ENCODE measurements around the gene LRRK1. TPM values are rescaled to one million over a fixed set of nuclear protein-coding genes. Genes with fewer than 3 reads are reported as not detected.

Gene LRRK1
- polyA plus RNA-seq, 2 of the 4 experiments (the other 2 are of a cell fraction), result 12.2 to 17.7 TPM

GRCh38 chr15:100959066-100960050 lies 40.2 kb downstream of the LRRK1 start:
- TF ChIP-seq POLR2A (IDR thresholded peaks at IDR 0.05; ENCODE audit: low read length) (peak; percentile 43), CEBPB (IDR thresholded peaks at IDR 0.05) (peak; percentile 28 to 69; a peak in 2 of 4 replicates), PBX3 (IDR thresholded peaks at IDR 0.05) (0 out of 2 replicates have a peak, but pooled peaks have one; percentile 6), RAD21 (conservative IDR thresholded peaks at IDR 0.05 in 1 of 2, IDR thresholded peaks at IDR 0.05 in 1 of 2) (peak in 1 of 2 experiments; percentile 19; a peak in 2 of 5 replicates), NFE2L2 (conservative IDR thresholded peaks at IDR 0.05; ENCODE audit: low read length) (0 out of 2 replicates have a peak, but pooled peaks have one; percentile 21), RARB (CRISPR knock-in tag; IDR thresholded peaks at IDR 0.05) (0 out of 2 replicates have a peak, but pooled peaks have one; percentile 33), TFCP2L1 (CRISPR knock-in tag; IDR thresholded peaks at IDR 0.05) (0 out of 2 replicates have a peak, but pooled peaks have one; percentile 41), E2F6 (IDR thresholded peaks at IDR 0.05; ENCODE audit: borderline replicate concordance, low read depth) (peak; percentile 71; the same call in 1 of the 2 replicates), KDM1A (IDR thresholded peaks at IDR 0.05; ENCODE audit: low read depth) (no peak), MAFK (IDR thresholded peaks at IDR 0.05; ENCODE audit: partially characterized antibody) (peak; percentile 58), FOXS1 (CRISPR knock-in tag; IDR thresholded peaks at IDR 0.05) (no peak), KDM5A (IDR thresholded peaks at IDR 0.05) (no peak), GATA3 (IDR thresholded peaks at IDR 0.05; ENCODE audit: borderline replicate concordance) (peak; percentile 53; the same call in 1 of the 2 replicates), EP300 (IDR thresholded peaks at IDR 0.05) (peak in 1 of 2 experiments; percentile 44; a peak in 2 of 5 replicates), JUN (IDR thresholded peaks at IDR 0.05) (peak in 1 of 2 experiments; percentile 50; a peak in 3 of 5 replicates), MAZ (IDR thresholded peaks at IDR 0.05; ENCODE audit: borderline replicate concordance, low read depth, low read length) (no peak), FOSL2 (IDR thresholded peaks at IDR 0.05) (0 out of 2 replicates have a peak, but pooled peaks have one; percentile 30), FOSL2 (CRISPR knock-in tag; IDR thresholded peaks at IDR 0.05) (no peak), MYC (IDR thresholded peaks at IDR 0.05; ENCODE audit: borderline replicate concordance, low read length) (peak; percentile 87), ZNF302 (CRISPR knock-in tag; IDR thresholded peaks at IDR 0.05) (no peak), RFX5 (IDR thresholded peaks at IDR 0.05) (0 out of 2 replicates have a peak, but pooled peaks have one; percentile 0), BHLHE40 (IDR thresholded peaks at IDR 0.05; ENCODE audit: low read depth, low read length) (no peak), ZSCAN20 (CRISPR knock-in tag; IDR thresholded peaks at IDR 0.05) (peak; percentile 68; the same call in 1 of the 2 replicates), HDAC2 (IDR thresholded peaks at IDR 0.05) (no peak), NPAS2 (CRISPR knock-in tag; IDR thresholded peaks at IDR 0.05; ENCODE audit: borderline replicate concordance) (no peak)
- TF ChIP-seq, protein P1, sequence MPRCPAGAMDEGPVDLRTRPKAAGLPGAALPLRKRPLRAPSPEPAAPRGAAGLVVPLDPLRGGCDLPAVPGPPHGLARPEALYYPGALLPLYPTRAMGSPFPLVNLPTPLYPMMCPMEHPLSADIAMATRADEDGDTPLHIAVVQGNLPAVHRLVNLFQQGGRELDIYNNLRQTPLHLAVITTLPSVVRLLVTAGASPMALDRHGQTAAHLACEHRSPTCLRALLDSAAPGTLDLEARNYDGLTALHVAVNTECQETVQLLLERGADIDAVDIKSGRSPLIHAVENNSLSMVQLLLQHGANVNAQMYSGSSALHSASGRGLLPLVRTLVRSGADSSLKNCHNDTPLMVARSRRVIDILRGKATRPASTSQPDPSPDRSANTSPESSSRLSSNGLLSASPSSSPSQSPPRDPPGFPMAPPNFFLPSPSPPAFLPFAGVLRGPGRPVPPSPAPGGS (IDR thresholded peaks at IDR 0.05), result no peak
- TF ChIP-seq, protein P2, sequence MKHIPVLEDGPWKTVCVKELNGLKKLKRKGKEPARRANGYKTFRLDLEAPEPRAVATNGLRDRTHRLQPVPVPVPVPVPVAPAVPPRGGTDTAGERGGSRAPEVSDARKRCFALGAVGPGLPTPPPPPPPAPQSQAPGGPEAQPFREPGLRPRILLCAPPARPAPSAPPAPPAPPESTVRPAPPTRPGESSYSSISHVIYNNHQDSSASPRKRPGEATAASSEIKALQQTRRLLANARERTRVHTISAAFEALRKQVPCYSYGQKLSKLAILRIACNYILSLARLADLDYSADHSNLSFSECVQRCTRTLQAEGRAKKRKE (CRISPR knock-in tag; IDR thresholded peaks at IDR 0.05; ENCODE audit: low read depth), result peak; percentile 55; the same call in 1 of the 2 replicates
- TF ChIP-seq, protein P3, sequence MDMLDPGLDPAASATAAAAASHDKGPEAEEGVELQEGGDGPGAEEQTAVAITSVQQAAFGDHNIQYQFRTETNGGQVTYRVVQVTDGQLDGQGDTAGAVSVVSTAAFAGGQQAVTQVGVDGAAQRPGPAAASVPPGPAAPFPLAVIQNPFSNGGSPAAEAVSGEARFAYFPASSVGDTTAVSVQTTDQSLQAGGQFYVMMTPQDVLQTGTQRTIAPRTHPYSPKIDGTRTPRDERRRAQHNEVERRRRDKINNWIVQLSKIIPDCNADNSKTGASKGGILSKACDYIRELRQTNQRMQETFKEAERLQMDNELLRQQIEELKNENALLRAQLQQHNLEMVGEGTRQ (IDR thresholded peaks at IDR 0.05), result peak; percentile 82
- TF ChIP-seq, protein P4, sequence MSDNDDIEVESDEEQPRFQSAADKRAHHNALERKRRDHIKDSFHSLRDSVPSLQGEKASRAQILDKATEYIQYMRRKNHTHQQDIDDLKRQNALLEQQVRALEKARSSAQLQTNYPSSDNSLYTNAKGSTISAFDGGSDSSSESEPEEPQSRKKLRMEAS (IDR thresholded peaks at IDR 0.05), result peak; percentile 98
- peak overlapping the region; percentile 30 for H3K4me3 ChIP-seq
- peak overlapping the region; percentile 76 for H3K4me2 ChIP-seq
- peaks cover 42% of the 10 kb centered on the region for H3K4me1 ChIP-seq
- H3K27ac ChIP-seq, result peak overlapping the region; percentile 81 to 93
- no peaks in the 10 kb centered on the region for H3K9me3 ChIP-seq
- CTCF ChIA-PET, result interaction anchor here (0.8 to 4.3 kb wide), 15 partner anchors 10 to 114 kb away, joined by 3 to 63 read pairs (median 4); partner anchors contain the start of gene LRRK1
- POLR2A ChIA-PET, result interaction anchor here (0.7 to 3.5 kb wide), 8 partner anchors 16 to 52 kb away, joined by 3 to 43 read pairs (median 3); partner anchors contain the start of gene LRRK1
- 2% methylated on average over 14 of the region's 14 CpGs for WGBS (ENCODE audit: missing lambda C conversion rate)
- DNase-seq (ENCODE audit: low read depth in 1 of 2, low spot score in 1 of 2), result peak; percentile 83 to 86
- peak; percentile 92 to 94 for ATAC-seq
- FAIRE-seq, result peak; percentile 79

Data from A549 (cell line).